AG04450 (cell line): ENCODE results near the gene BRI3BP. TPM values are rescaled to one million over a fixed set of nuclear protein-coding genes. Genes with fewer than 3 reads are reported as not detected.

ENCODE experiments used
- CTCF ChIA-PET: fragments of 300-600, 350-600 bp; formaldehyde crosslinking; extraction: SDS; loops from one replicate; lab custom pipeline; 2022; ENCODE audit warnings: antibody characterized with exemption, inconsistent platforms; lab: Charles Lee
- POLR2A ChIA-PET: fragments of 350-600 bp; formaldehyde crosslinking; extraction: SDS; loops from one replicate; lab custom pipeline; 2021; ENCODE audit warnings: antibody characterized with exemption, inconsistent platforms; lab: Yijun Ruan, JAX
- DNase-seq: peaks from one replicate; pipeline ENCODE4 v3.0.0-alpha.2; 2011; ENCODE audit warnings: low read depth, low spot score
- H3K27ac ChIP-seq: one replicate; pipeline ENCODE4 v1.5.1; 2012; ENCODE audit warnings: low read depth, low read length, control low read depth
- H3K27me3 ChIP-seq: one replicate; pipeline ENCODE4 v1.6.0; 2012; ENCODE audit warnings: low read length; ENCODE audit not compliant: control insufficient read depth, insufficient read depth
- H3K4me3 ChIP-seq: 2 replicates; pipeline ENCODE4 v1.5.1; 2011; ENCODE audit warnings: mild to moderate bottlenecking, low read depth, low read length, control low read depth
- H3K9me3 ChIP-seq: 2 replicates; pipeline ENCODE4 v1.5.1; 2012; ENCODE audit warnings: low read length; ENCODE audit not compliant: control insufficient read depth, insufficient read depth
- CTCF ChIP-seq: IDR thresholded peaks from 2 replicates; pipeline ENCODE4 v1.5.1; 2011; ENCODE audit warnings: low read depth, low read length, control low read depth, inconsistent platforms
- polyA plus RNA-seq: library from polyadenylated mRNA; depleted of rRNA; stranded (reverse); fragments of >200 nt; gene quantifications from 2 replicates; pipeline ENCODE4 v1.2.3, GENCODE V29; 2011

Gene BRI3BP
- polyA plus RNA-seq, 1 experiment = 2.9 TPM

- ChIA-PET POLR2A (no interaction called here), CTCF (interaction anchor here (2.4 kb wide), 1 partner anchor 14 kb away, joined by 14 read pairs; no protein-coding TSS in a partner anchor)
- no peak overlapping the region for H3K27ac ChIP-seq
- H3K9me3 ChIP-seq = no peaks in the 10 kb centered on the region
- no peak for DNase-seq
- no peak for TF ChIP-seq CTCF
- H3K27me3 ChIP-seq = no peaks in the 10 kb centered on the region
- H3K4me3 ChIP-seq = no peak overlapping the region
Measured at GRCh38 chr12:124954771-124955170, 38.7 kb upstream of the BRI3BP start.

- DNase-seq = no peak
- no peak overlapping the region for H3K27ac ChIP-seq
- no peaks in the 10 kb centered on the region for H3K9me3 ChIP-seq
- CTCF ChIA-PET = no interaction called here
- POLR2A ChIA-PET = interaction anchor here (0.8 kb wide), 1 partner anchor 15 kb away, joined by 3 read pairs; no protein-coding TSS in a partner anchor
- H3K27me3 ChIP-seq = no peaks in the 10 kb centered on the region
- no peak for TF ChIP-seq CTCF
- H3K4me3 ChIP-seq = no peak overlapping the region
Measured at GRCh38 chr12:124956571-124956970, 36.9 kb upstream of the BRI3BP start.

- Histone ChIP-seq H3K4me3 (no peak overlapping the region), H3K27ac (no peak overlapping the region), H3K9me3 (no peaks in the 10 kb centered on the region; the same call in 1 of the 2 replicates), H3K27me3 (no peaks in the 10 kb centered on the region)
- TF ChIP-seq CTCF = no peak
- ChIA-PET POLR2A (no interaction called here), CTCF (interaction anchor here (1.0 kb wide), 1 partner anchor 20 kb away, joined by 4 read pairs; no protein-coding TSS in a partner anchor)
- DNase-seq = no peak
Measured at GRCh38 chr12:124961055-124961454, 32.4 kb upstream of the BRI3BP start.

GRCh38 chr12:124963211-124963610, 30.2 kb upstream of the BRI3BP start:
- no peak overlapping the region for H3K4me3 ChIP-seq
- CTCF ChIA-PET = interaction anchor here (1.3 kb wide), 1 partner anchor 22 kb away, joined by 3 read pairs; no protein-coding TSS in a partner anchor
- POLR2A ChIA-PET = no interaction called here
- no peaks in the 10 kb centered on the region for H3K27me3 ChIP-seq
- no peak for TF ChIP-seq CTCF
- no peaks in the 10 kb centered on the region; the same call in 1 of the 2 replicates for H3K9me3 ChIP-seq
- H3K27ac ChIP-seq = no peak overlapping the region
- DNase-seq = no peak

GRCh38 chr12:124964251-124964650, 29.2 kb upstream of the BRI3BP start:
- Histone ChIP-seq H3K27ac (no peak overlapping the region), H3K9me3 (no peaks in the 10 kb centered on the region; the same call in 1 of the 2 replicates), H3K4me3 (no peak overlapping the region), H3K27me3 (no peaks in the 10 kb centered on the region)
- ChIA-PET CTCF (interaction anchor here (1.3 kb wide), 1 partner anchor 23 kb away, joined by 3 read pairs; no protein-coding TSS in a partner anchor), POLR2A (no interaction called here)
- TF ChIP-seq CTCF = no peak
- DNase-seq = no peak
